ENCODE results near the gene PCDHB7. TPM values are rescaled to one million over a fixed set of nuclear protein-coding genes. Genes with fewer than 3 reads are reported as not detected.
"Not testable (repeated sequence)": the region's sequence is repeated elsewhere in the genome, so short reads cannot be mapped to it uniquely, and the experiment has no call there.

PCDHB7 gene
- 1.0 and 1.5 TPM in 2 replicates for total RNA-seq
- 0.28 and 0.61 TPM in 2 replicates for polyA plus RNA-seq
- 0.21 and 0.40 TPM in 2 replicates for polyA plus RNA-seq (2012)
- polyA minus RNA-seq (ENCODE audit: low replicate concordance): not detected in 2 replicates

GRCh38 chr5:141172381-141173204 lies at the start of gene PCDHB7:
Gene PCDHB7, plus strand, starts transcription at chr5:141172644. Its CDS starts 192 bp downstream, at chr5:141172836.
- Histone ChIP-seq H3K9ac (ENCODE audit: insufficient read depth, low read length) (no peak within 1 kb of the TSS), H3K27me3 (ENCODE audit: control insufficient read depth, insufficient read depth, low read length) (no peaks in the 10 kb centered on the region), H3K4me3 (replicated peaks in 1 of 4; ENCODE audit: control extremely low read depth in 1 of 4, insufficient read depth in 1 of 4, low read depth in 3 of 4, low read length in 4 of 4) (peak within 1 kb of the TSS in 2 of 4 experiments; percentile 28 to 30), H3K79me2 (ENCODE audit: control insufficient read depth, insufficient read depth, low read length) (no peaks in the 10 kb centered on the region), H3K9me3 (ENCODE audit: control insufficient read depth, insufficient read depth, low read depth, low read length) (no peaks in the 10 kb centered on the region), H4K20me1 (ENCODE audit: control insufficient read depth, extremely low read depth, insufficient read depth, low read length) (no peaks in the 10 kb centered on the region), H3K36me3 (ENCODE audit: control insufficient read depth, insufficient read depth, low read length) (no peaks in the 10 kb centered on the region), H3K27ac (ENCODE audit: insufficient read depth, low read length) (no peak within 1 kb of the TSS), H2AFZ (ENCODE audit: low read length) (no peak within 1 kb of the TSS), H3K4me2 (ENCODE audit: extremely low read depth, insufficient read depth, low read length) (no peak within 1 kb of the TSS), H3K4me1 (ENCODE audit: control insufficient read depth, extremely low read depth, insufficient read depth, low read length) (no peaks in the 10 kb centered on the region)
- TF ChIP-seq CTCF (conservative IDR thresholded peaks at IDR 0.05 in 1 of 2, IDR thresholded peaks at IDR 0.05 in 1 of 2; ENCODE audit: low read depth in 1 of 2, low read length in 2 of 2): peak in 1 of 2 donors; percentile 24
- TF ChIP-seq EZH2 (IDR thresholded peaks at IDR 0.05; ENCODE audit: low read length, missing control alignments): no peak
- peak; percentile 3 to 24 for DNase-seq (ENCODE audit: low read depth in 2 of 2)

DNA sequence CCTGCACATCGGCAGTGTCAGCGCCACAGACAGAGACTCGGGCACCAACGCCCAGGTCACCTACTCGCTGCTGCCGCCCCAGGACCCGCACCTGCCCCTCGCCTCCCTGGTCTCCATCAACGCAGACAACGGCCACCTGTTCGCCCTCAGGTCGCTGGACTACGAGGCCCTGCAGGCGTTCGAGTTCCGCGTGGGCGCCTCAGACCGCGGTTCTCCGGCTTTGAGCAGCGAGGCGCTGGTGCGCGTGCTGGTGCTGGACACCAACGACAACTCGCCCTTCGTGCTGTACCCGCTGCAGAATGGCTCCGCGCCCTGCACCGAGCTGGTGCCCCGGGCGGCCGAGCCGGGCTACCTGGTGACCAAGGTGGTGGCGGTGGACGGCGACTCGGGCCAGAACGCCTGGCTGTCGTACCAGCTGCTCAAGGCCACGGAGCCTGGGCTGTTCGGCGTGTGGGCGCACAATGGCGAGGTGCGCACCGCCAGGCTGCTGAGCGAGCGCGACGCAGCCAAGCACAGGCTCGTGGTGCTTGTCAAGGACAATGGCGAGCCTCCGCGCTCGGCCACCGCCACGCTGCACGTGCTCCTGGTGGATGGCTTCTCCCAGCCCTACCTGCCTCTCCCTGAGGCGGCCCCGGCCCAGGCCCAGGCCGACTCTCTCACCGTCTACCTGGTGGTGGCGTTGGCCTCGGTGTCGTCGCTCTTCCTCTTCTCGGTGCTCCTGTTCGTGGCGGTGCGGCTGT lies 48.9 kb upstream of the PCDHB7 start:
- H2AFZ ChIP-seq (ENCODE audit: low read length); H4K20me1 ChIP-seq (ENCODE audit: control insufficient read depth, extremely low read depth, insufficient read depth, low read length); H3K27ac ChIP-seq (ENCODE audit: insufficient read depth, low read length); H3K4me2 ChIP-seq (ENCODE audit: extremely low read depth, insufficient read depth, low read length); H3K9me3 ChIP-seq (ENCODE audit: control insufficient read depth, insufficient read depth, low read depth, low read length); H3K36me3 ChIP-seq (ENCODE audit: control insufficient read depth, insufficient read depth, low read length); H3K9ac ChIP-seq (ENCODE audit: insufficient read depth, low read length); DNase-seq (ENCODE audit: low read depth in 2 of 2); H3K79me2 ChIP-seq (ENCODE audit: control insufficient read depth, insufficient read depth, low read length); H3K4me1 ChIP-seq (ENCODE audit: control insufficient read depth, extremely low read depth, insufficient read depth, low read length); H3K4me3 ChIP-seq (replicated peaks in 1 of 4; ENCODE audit: control extremely low read depth in 1 of 4, insufficient read depth in 1 of 4, low read depth in 3 of 4, low read length in 4 of 4); H3K27me3 ChIP-seq (ENCODE audit: control insufficient read depth, insufficient read depth, low read length): not testable (repeated sequence)

DNA sequence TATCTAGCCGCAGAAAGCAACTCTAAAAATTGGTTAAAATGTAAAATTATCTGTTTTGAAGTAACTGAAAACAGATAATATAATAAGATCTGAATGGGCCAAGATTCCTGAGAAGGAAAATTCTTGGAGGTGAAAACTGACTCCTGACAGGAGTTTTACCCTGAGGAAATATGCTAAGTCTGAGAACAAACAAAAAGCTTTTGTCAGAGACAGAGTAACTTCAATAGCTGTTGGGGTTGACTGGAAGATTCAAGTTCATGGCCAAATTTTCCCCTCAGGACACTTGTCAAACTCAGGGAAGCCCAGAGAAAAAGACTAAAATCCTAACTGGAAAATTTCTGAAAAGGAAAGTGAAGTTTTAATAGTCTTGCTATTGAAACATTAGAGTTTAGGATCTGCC lies 45.1 kb upstream of the PCDHB7 start:
- no peak overlapping the region for H3K4me3 ChIP-seq (replicated peaks in 1 of 4; ENCODE audit: control extremely low read depth in 1 of 4, insufficient read depth in 1 of 4, low read depth in 3 of 4, low read length in 4 of 4)
- no peak for DNase-seq (ENCODE audit: low read depth in 2 of 2)
- no peak overlapping the region for H3K27ac ChIP-seq (ENCODE audit: insufficient read depth, low read length)
- no peak overlapping the region for H3K9ac ChIP-seq (ENCODE audit: insufficient read depth, low read length)
- H3K9me3 ChIP-seq (ENCODE audit: control insufficient read depth, insufficient read depth, low read depth, low read length): no peaks in the 10 kb centered on the region
- H2AFZ ChIP-seq (ENCODE audit: low read length): no peak overlapping the region
- no peaks in the 10 kb centered on the region for H3K4me1 ChIP-seq (ENCODE audit: control insufficient read depth, extremely low read depth, insufficient read depth, low read length)
- no peaks in the 10 kb centered on the region for H4K20me1 ChIP-seq (ENCODE audit: control insufficient read depth, extremely low read depth, insufficient read depth, low read length)
- H3K27me3 ChIP-seq (ENCODE audit: control insufficient read depth, insufficient read depth, low read length): no peaks in the 10 kb centered on the region
- no peaks in the 10 kb centered on the region for H3K36me3 ChIP-seq (ENCODE audit: control insufficient read depth, insufficient read depth, low read length)
- H3K79me2 ChIP-seq (ENCODE audit: control insufficient read depth, insufficient read depth, low read length): no peaks in the 10 kb centered on the region
- H3K4me2 ChIP-seq (ENCODE audit: extremely low read depth, insufficient read depth, low read length): no peak overlapping the region
- TF ChIP-seq EZH2 (IDR thresholded peaks at IDR 0.05; ENCODE audit: low read length, missing control alignments): no peak
- no peak for TF ChIP-seq CTCF (conservative IDR thresholded peaks at IDR 0.05 in 1 of 2, IDR thresholded peaks at IDR 0.05 in 1 of 2; ENCODE audit: low read depth in 1 of 2, low read length in 2 of 2)
